MG63 (cell line): ENCODE measurements around the gene UNC5C. TPM values are rescaled to one million over a fixed set of nuclear protein-coding genes. Genes with fewer than 3 reads are reported as not detected.

Source experiments
- DNase-seq: peaks from one replicate; pipeline ENCODE4 v3.0.0-alpha.2; 2020
- H3K27me3 ChIP-seq: fragments of 250-450 bp; sonication (Bioruptor Pico); 2 replicates; pipeline ENCODE4 v1.5.1; 2020; ENCODE audit warnings: mild to moderate bottlenecking, moderate library complexity
- H3K36me3 ChIP-seq: fragments of 250-450 bp; sonication (Bioruptor Pico); 2 replicates; pipeline ENCODE4 v1.5.1; 2020; ENCODE audit warnings: mild to moderate bottlenecking, moderate library complexity
- H3K4me3 ChIP-seq: fragments of 250-450 bp; sonication (Bioruptor Pico); 2 replicates; pipeline ENCODE4 v1.5.1; 2020; ENCODE audit warnings: mild to moderate bottlenecking, moderate library complexity
- H3K9me3 ChIP-seq: fragments of 250-450 bp; sonication (Bioruptor Pico); 2 replicates; pipeline ENCODE4 v1.5.1; 2020; ENCODE audit warnings: mild to moderate bottlenecking, moderate library complexity
- total RNA-seq: library from RNA; depleted of rRNA; stranded (reverse); fragments of >200 nt; shearing (Covaris generic); gene quantifications from 2 replicates; pipeline ENCODE4 v1.2.3, GENCODE V29; 2014; ENCODE audit warnings: low replicate concordance

Gene UNC5C
- total RNA-seq, 1 experiment from 2014 or later: not detected

GRCh38 chr4:95215991-95216605 lies 332.7 kb downstream of the UNC5C start:
- no peaks in the 10 kb centered on the region for H3K9me3 ChIP-seq
- H3K4me3 ChIP-seq: no peak overlapping the region
- H3K27me3 ChIP-seq: no peaks in the 10 kb centered on the region
- no peaks in the 10 kb centered on the region for H3K36me3 ChIP-seq
- DNase-seq: no peak

DNA sequence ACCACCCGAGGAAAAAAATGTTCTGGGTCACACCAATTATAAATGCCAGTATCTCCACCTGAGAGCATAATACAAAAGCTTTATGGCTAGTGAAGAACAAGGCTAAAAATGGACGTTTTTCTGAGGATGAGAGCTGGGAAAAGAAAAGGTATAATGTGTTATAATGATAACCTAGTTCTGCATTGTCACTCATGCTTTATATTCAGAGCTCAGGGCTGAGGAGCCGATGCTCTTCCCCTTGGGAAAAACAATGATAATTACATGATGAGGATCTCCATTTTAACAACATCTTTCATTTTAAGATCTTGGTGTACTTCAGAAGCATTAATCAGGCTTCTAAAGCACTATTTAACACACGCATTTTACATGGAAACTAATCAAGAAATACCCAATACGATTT lies 333.7 kb downstream of the UNC5C start:
- H3K4me3 ChIP-seq: no peak overlapping the region
- DNase-seq: no peak
- no peaks in the 10 kb centered on the region for H3K36me3 ChIP-seq
- no peaks in the 10 kb centered on the region for H3K9me3 ChIP-seq
- H3K27me3 ChIP-seq: no peaks in the 10 kb centered on the region

GRCh38 chr4:95214408-95214807 lies 334.4 kb downstream of the UNC5C start:
- Histone ChIP-seq H3K4me3 (no peak overlapping the region), H3K36me3 (no peaks in the 10 kb centered on the region), H3K27me3 (no peaks in the 10 kb centered on the region), H3K9me3 (no peaks in the 10 kb centered on the region)
- no peak for DNase-seq

DNA sequence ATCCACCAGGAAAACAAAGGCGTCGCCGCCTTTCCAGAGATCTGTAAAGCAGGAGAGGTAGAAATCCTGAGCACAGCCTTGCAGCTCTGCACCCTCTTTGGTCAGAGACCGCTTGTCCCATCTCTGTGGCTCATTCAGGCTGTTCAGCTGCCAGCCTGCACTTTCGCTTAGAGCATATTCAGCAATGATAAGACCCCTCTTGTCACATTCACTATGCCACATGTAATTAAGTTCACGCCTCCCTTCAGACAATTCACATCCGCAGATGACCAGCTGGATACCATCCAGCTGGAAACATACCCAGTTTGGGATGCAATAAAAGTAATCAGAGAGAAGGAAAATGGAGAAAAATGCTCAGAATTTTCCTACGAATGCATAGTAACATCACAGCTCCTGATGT lies 335.4 kb downstream of the UNC5C start:
- no peak for DNase-seq
- no peak overlapping the region for H3K4me3 ChIP-seq
- H3K9me3 ChIP-seq: no peaks in the 10 kb centered on the region
- H3K36me3 ChIP-seq: no peaks in the 10 kb centered on the region
- H3K27me3 ChIP-seq: no peaks in the 10 kb centered on the region

DNA sequence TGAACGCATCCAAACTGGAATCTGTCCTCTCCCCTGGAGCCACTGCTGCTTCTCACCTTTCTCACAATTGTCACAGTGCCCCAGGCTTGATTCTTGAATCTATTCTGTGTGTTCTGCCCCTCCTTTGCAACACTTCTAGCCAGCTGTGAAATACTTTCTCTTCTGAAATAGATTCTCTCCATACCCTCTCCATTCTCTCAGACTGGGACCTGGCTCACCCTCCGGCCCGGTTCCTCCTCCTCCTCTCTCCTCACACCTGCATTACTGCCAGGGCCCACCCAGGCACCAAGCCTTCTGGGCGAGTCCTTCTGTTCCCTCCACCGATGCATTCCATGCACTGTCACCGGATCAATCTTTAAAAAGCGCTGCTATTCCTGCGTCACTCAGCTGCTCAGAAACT lies 336.1 kb downstream of the UNC5C start:
- no peaks in the 10 kb centered on the region for H3K27me3 ChIP-seq

GRCh38 chr4:95209927-95210326 lies 338.8 kb downstream of the UNC5C start:
- Histone ChIP-seq H3K36me3 (no peaks in the 10 kb centered on the region), H3K27me3 (no peaks in the 10 kb centered on the region), H3K9me3 (no peaks in the 10 kb centered on the region), H3K4me3 (no peak overlapping the region)
- no peak for DNase-seq

More for the DNA sequence above, 336.1 kb downstream of the UNC5C start:
- Histone ChIP-seq H3K9me3 (no peaks in the 10 kb centered on the region), H3K4me3 (no peak overlapping the region), H3K36me3 (no peaks in the 10 kb centered on the region)
- DNase-seq: no peak

GRCh38 chr4:95204873-95205272 lies 343.9 kb downstream of the UNC5C start:
- no peak for DNase-seq
- H3K4me3 ChIP-seq: no peak overlapping the region
- H3K36me3 ChIP-seq: no peaks in the 10 kb centered on the region

GRCh38 chr4:95204267-95204844 lies 344.4 kb downstream of the UNC5C start:
- Histone ChIP-seq H3K9me3 (no peaks in the 10 kb centered on the region), H3K4me3 (no peak overlapping the region), H3K36me3 (no peaks in the 10 kb centered on the region), H3K27me3 (no peaks in the 10 kb centered on the region)
- DNase-seq: no peak

More at GRCh38 chr4:95204873-95205272, 343.9 kb downstream of the UNC5C start:
- no peaks in the 10 kb centered on the region for H3K9me3 ChIP-seq
- no peaks in the 10 kb centered on the region for H3K27me3 ChIP-seq

- H3K9me3 ChIP-seq: no peaks in the 10 kb centered on the region
- no peak overlapping the region for H3K4me3 ChIP-seq
- H3K36me3 ChIP-seq: no peaks in the 10 kb centered on the region
- no peaks in the 10 kb centered on the region for H3K27me3 ChIP-seq
- no peak for DNase-seq
These were observed 349.8 kb downstream of the UNC5C start for GRCh38 chr4:95198961-95199360.

DNA sequence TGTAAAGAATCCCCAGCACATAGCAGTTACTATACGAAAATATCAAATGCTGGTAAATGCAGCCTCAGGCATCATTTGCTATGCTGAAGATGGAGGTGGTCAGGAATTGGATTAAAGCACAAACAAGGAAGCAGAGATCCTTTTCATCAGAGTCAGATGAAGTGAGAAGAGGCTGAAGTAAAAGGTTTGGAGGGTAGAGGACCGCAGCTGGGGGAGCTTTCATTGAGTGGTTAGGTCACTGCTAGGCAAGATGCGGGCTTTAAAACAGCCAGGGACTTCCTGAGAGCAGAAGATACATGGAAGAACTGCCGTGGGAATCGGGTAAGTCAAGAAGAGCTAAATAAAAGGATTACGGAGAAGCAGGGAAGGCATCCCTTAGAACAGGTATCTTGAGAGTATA lies 351.4 kb downstream of the UNC5C start:
- H3K4me3 ChIP-seq: no peak overlapping the region
- DNase-seq: no peak
- H3K36me3 ChIP-seq: no peaks in the 10 kb centered on the region
- H3K27me3 ChIP-seq: no peaks in the 10 kb centered on the region
- no peaks in the 10 kb centered on the region for H3K9me3 ChIP-seq

DNA sequence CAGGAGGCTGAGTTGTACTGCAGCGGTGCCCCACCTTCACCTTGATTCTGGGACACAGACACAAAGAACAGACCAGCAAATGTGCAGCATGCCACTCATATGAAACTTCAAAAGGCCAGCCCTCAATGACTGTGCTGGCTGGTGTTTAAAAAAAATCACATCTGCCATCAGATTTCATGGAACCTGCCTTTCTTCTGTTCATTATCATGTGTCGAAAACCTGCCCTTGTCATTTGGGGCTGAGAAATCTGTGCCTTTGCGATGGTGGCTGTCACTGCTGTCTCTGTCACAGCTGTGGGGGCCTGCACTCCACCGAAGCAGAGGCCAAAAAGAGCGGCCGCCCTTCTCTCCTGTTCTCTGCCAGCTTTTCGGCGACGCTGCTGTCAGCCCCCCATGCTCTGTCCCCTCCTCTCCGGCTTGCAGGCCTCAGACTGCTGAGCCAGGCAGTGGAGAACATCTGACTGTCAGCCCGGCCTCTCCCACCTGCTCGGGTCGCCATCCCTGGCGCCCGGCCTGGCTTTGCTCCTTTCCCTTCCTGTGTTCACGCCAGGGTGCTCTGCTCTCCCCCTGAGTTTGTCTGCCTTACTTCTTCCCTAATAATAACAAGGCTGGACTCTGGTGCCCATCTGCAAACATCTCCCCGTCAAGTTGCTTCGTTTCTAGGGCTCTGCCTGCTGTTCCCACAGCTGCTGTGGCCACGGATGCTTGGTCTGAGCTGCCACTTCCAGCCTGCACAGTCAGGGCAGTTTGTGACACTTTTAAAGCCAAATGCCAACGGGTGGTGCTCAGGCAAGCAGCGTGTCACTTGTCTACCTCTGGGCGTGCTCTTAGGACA lies 355.2 kb downstream of the UNC5C start:
- Histone ChIP-seq H3K27me3 (no peaks in the 10 kb centered on the region), H3K4me3 (no peak overlapping the region), H3K36me3 (no peaks in the 10 kb centered on the region), H3K9me3 (no peaks in the 10 kb centered on the region)
- no peak for DNase-seq

DNA sequence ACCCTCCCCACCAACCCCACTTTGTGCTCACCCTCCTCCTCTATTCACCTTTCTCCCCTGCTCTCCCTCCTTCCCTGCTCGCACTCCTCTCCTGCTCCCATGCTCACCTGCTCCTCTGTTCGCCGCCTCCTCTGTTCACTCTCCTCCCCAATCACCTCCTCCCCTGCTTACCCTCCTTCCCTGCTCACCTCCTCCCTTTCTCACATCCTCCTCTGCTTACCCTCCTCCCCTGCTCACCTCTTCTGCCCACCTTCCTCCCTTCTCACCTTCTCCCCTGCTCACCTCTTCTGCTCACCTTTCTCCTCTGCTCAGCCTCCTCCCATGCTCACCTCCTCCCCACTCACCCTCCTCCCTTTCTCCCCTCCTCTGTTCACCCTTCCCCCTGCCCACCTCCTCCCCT lies 357.2 kb downstream of the UNC5C start:
- DNase-seq: no peak
- no peaks in the 10 kb centered on the region for H3K36me3 ChIP-seq
- no peaks in the 10 kb centered on the region for H3K27me3 ChIP-seq
- no peak overlapping the region for H3K4me3 ChIP-seq
- H3K9me3 ChIP-seq: no peaks in the 10 kb centered on the region

DNA sequence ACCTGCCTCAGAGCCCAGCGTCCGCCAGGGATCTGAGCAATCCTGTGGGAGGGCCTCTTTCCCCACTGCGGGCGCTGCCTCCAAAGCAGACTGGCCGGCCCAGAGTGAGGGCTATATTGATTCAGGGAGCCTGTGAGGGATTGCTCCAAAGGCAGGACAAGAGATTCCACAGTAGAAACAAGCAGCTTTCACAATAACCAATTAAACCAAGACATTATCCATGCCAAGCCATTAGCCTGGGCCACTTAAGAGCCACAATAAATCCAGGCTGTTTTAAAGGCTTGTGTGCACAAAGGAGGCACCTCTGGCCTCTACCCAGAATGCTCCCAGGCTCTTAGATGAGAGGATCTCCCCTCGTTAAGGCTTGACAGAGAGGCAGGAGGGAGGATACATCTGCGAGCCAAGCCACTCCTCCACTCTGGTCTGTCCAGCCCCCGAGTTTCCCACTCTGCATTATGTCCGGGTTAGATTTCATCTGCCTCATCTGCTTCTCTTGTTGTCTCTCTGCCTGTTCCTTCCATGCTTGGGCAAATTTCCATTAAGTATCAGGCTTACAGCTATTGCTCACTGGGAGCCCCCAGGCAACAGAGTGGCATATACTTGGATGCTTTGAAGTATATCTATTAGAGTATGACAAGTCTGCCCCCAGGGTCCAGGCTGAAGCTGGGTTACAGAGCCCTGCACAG lies 357.9 kb downstream of the UNC5C start:
- H3K36me3 ChIP-seq: no peaks in the 10 kb centered on the region
- no peaks in the 10 kb centered on the region for H3K27me3 ChIP-seq
- no peak for DNase-seq
- no peaks in the 10 kb centered on the region for H3K9me3 ChIP-seq
- no peak overlapping the region for H3K4me3 ChIP-seq

- no peaks in the 10 kb centered on the region for H3K9me3 ChIP-seq
- no peaks in the 10 kb centered on the region for H3K36me3 ChIP-seq
- no peak for DNase-seq
- H3K4me3 ChIP-seq: no peak overlapping the region
- H3K27me3 ChIP-seq: no peaks in the 10 kb centered on the region
These were observed 359.9 kb downstream of the UNC5C start for GRCh38 chr4:95188701-95189370.

GRCh38 chr4:95186666-95187065 lies 362.1 kb downstream of the UNC5C start:
- DNase-seq: no peak
- no peaks in the 10 kb centered on the region for H3K36me3 ChIP-seq
- H3K4me3 ChIP-seq: no peak overlapping the region
- H3K9me3 ChIP-seq: no peaks in the 10 kb centered on the region
- no peaks in the 10 kb centered on the region for H3K27me3 ChIP-seq

- DNase-seq: no peak
- Histone ChIP-seq H3K27me3 (no peaks in the 10 kb centered on the region), H3K9me3 (no peaks in the 10 kb centered on the region), H3K36me3 (no peaks in the 10 kb centered on the region), H3K4me3 (no peak overlapping the region)
These were observed 364.9 kb downstream of the UNC5C start for GRCh38 chr4:95183656-95184408.
